Measurements from ENCODE around the gene SERPINA1. TPM values are rescaled to one million over a fixed set of nuclear protein-coding genes. Genes with fewer than 3 reads are reported as not detected.
A peak's percentile ranks its signal among the peaks of the same experiment; 100 is the strongest.

SERPINA1 gene
- total and polyA plus RNA-seq, 2 of the 13 experiments (the other 11 are each of a cell fraction or from before 2014, with no cell fraction given), result 3,266 to 11,015 TPM

DNA sequence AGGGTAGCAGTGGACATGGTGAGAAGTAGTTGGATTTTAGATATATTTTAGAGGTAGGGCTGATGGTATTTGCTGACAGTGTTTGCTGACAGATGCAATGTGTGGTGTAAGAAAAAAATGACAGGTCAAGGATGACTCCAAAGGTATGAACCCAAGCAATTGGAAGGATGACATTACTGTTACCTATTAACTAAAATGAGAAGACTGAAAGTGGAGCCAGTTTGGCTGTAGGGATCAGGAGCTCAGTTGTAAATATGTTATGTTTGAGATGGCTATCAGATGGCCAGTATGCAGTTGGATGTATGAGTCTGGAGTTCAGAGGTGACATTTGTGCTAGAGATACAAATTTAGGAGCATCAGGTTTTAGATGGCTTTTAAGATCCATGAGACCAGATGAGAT lies 47.9 kb downstream of the SERPINA1 start (continued):
- TF ChIP-seq, protein P1, sequence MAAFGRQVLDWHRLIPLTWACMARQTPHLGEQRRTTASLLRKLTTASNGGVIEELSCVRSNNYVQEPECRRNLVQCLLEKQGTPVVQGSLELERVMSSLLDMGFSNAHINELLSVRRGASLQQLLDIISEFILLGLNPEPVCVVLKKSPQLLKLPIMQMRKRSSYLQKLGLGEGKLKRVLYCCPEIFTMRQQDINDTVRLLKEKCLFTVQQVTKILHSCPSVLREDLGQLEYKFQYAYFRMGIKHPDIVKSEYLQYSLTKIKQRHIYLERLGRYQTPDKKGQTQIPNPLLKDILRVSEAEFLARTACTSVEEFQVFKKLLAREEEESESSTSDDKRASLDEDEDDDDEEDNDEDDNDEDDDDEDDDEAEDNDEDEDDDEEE (CRISPR knock-in tag; IDR thresholded peaks at IDR 0.05), result no peak
- no peak for TF ChIP-seq THAP7 (CRISPR knock-in tag; IDR thresholded peaks at IDR 0.05)
- TF ChIP-seq NFIC (IDR thresholded peaks at IDR 0.05; ENCODE audit: low read length), result peak; percentile 78
- no peak for TF ChIP-seq ZNF737 (CRISPR knock-in tag; IDR thresholded peaks at IDR 0.05; ENCODE audit: borderline replicate concordance)
- no peak for TF ChIP-seq SPEN (CRISPR knock-in tag; IDR thresholded peaks at IDR 0.05; ENCODE audit: low read depth)
- TF ChIP-seq HNRNPUL1 (IDR thresholded peaks at IDR 0.05; ENCODE audit: low read depth, low read length), result no peak
- peak; percentile 83 for TF ChIP-seq SIX4 (CRISPR knock-in tag; IDR thresholded peaks at IDR 0.05)
- no peak for TF ChIP-seq GTF2F1 (IDR thresholded peaks at IDR 0.05; ENCODE audit: low read length)
- no peak for TF ChIP-seq NFRKB (IDR thresholded peaks at IDR 0.05)
- no peak for TF ChIP-seq CSRNP2 (CRISPR knock-in tag; conservative IDR thresholded peaks at IDR 0.05; ENCODE audit: low read depth)
- TF ChIP-seq JUN (CRISPR knock-in tag; IDR thresholded peaks at IDR 0.05), result no peak
- TF ChIP-seq ZNF530 (CRISPR knock-in tag; IDR thresholded peaks at IDR 0.05; ENCODE audit: low read depth), result no peak
- no peak for TF ChIP-seq ZNF768 (CRISPR knock-in tag; IDR thresholded peaks at IDR 0.05)
- no peak for TF ChIP-seq ELF4 (CRISPR knock-in tag; IDR thresholded peaks at IDR 0.05; ENCODE audit: borderline replicate concordance)
- TF ChIP-seq ZNF333 (CRISPR knock-in tag; IDR thresholded peaks at IDR 0.05; ENCODE audit: borderline replicate concordance), result no peak
- TF ChIP-seq CAMTA2 (CRISPR knock-in tag; IDR thresholded peaks at IDR 0.05; ENCODE audit: borderline replicate concordance), result no peak
- TF ChIP-seq, protein P2, sequence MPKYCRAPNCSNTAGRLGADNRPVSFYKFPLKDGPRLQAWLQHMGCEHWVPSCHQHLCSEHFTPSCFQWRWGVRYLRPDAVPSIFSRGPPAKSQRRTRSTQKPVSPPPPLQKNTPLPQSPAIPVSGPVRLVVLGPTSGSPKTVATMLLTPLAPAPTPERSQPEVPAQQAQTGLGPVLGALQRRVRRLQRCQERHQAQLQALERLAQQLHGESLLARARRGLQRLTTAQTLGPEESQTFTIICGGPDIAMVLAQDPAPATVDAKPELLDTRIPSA (CRISPR knock-in tag; IDR thresholded peaks at IDR 0.05; ENCODE audit: borderline replicate concordance), result no peak
- TF ChIP-seq THYN1 (CRISPR knock-in tag; IDR thresholded peaks at IDR 0.05; ENCODE audit: borderline replicate concordance, low read depth), result no peak
- TF ChIP-seq, protein P3, sequence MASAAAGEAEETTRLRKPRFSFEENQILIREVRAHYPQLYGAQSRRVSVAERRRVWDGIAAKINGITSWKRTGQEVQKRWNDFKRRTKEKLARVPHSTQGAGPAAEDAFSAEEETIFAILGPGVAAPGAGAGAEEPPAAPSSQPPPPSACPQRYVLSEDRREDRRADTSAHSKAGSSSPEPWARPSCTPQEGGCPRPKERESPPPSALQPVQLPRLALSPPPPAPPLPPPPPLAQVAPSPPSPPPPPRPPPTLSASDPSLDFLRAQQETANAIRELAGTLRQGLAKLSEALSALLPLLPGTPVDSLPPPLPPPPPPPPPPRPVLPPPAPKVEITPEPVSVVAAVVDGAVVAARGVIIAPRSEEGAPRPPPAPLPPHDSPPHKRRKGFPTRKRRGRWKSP (CRISPR knock-in tag; IDR thresholded peaks at IDR 0.05), result no peak
- TF ChIP-seq, protein P4, sequence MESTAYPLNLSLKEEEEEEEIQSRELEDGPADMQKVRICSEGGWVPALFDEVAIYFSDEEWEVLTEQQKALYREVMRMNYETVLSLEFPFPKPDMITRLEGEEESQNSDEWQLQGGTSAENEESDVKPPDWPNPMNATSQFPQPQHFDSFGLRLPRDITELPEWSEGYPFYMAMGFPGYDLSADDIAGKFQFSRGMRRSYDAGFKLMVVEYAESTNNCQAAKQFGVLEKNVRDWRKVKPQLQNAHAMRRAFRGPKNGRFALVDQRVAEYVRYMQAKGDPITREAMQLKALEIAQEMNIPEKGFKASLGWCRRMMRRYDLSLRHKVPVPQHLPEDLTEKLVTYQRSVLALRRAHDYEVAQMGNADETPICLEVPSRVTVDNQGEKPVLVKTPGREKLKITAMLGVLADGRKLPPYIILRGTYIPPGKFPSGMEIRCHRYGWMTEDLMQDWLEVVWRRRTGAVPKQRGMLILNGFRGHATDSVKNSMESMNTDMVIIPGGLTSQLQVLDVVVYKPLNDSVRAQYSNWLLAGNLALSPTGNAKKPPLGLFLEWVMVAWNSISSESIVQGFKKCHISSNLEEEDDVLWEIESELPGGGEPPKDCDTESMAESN (CRISPR knock-in tag; conservative IDR thresholded peaks at IDR 0.05), result no peak
- no peak for TF ChIP-seq TIGD3 (CRISPR knock-in tag; IDR thresholded peaks at IDR 0.05; ENCODE audit: borderline replicate concordance)
- peak; percentile 72; the same call in 1 of the 2 replicates for TF ChIP-seq ZBTB20 (CRISPR knock-in tag; IDR thresholded peaks at IDR 0.05; ENCODE audit: borderline replicate concordance, low read depth)
- TF ChIP-seq HOXA7 (CRISPR knock-in tag; IDR thresholded peaks at IDR 0.05), result no peak
